G401.6 (cell line): Measurements from ENCODE around the gene TBX18.

Source experiments
- FAIRE-seq: peaks from 2 replicates; lab custom pipeline; 2012; peaks lifted over from hg19 to GRCh38; lab: Jason Lieb, UNC

The TBX18 gene

GRCh38 chr6:84764332-84765049 is at the start of gene TBX18:
Gene TBX18, minus strand, starts transcription at chr6:84764598. Its CDS starts 417 bp downstream, at chr6:84764181.
- FAIRE-seq, result no peak

GRCh38 chr6:84811351-84811750 is 47.0 kb upstream of the TBX18 start:
- no peak for FAIRE-seq

DNA sequence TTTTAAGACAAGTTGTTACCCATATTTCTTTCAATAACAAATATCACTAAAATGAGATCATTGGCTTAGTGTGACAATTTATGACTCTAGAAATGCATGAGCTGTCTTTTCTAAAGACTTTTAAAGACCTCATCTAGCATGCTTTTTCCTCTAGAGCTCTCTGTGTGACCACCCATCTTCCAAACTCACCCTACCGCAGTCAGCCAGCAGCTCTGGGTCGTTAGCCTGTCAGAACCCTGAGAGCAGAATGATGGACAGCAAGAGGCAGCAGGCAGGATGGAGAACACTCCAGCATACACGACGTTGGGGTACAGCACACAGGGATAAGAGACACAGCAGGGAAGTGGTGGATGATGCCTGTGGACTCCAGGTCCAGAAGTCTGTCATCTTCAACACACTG is 45.1 kb upstream of the TBX18 start:
- FAIRE-seq, result no peak

GRCh38 chr6:84808491-84809061 is 44.2 kb upstream of the TBX18 start:
- no peak for FAIRE-seq

- no peak for FAIRE-seq
Observed at GRCh38 chr6:84805145-84805544, 40.7 kb upstream of the TBX18 start.

DNA sequence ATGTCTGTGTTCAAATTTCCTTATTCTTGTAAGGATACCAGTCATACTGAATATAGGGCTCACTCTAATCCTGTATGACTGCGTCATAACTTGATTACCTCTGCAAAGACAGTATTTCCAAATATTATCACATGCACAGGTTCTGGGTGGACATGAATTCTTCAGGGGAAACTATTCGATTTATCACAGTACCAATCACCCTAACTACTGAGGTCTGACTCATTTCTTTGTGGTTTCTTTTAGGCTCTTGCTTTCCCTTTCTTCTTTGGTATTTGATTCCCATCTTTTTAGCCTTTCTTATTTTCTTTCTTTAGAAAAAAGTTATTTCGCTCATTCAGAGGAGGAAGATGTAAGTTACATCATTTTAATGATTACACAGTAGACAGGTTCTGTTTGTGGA is 40.3 kb upstream of the TBX18 start:
- no peak for FAIRE-seq

GRCh38 chr6:84801250-84801649 is 36.9 kb upstream of the TBX18 start:
- no peak for FAIRE-seq

DNA sequence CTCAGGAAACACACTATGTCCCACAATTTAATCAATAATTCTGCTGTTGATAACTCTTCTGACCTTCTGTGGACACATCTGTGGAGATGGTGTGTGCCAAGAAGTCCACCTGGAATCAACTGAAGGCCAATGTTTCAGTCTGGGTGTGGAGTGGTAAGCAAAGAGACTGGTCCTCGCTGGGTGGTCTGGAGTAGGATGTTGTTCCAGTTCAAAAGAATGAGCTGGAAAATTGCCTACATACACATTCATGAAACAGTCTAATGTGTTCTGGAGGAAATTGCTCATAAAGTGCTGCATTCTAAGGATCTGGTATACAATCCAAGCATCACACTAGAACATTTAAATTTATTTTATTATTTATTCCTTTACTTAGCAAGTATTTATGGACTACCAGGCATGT is 33.9 kb upstream of the TBX18 start:
- no peak for FAIRE-seq

DNA sequence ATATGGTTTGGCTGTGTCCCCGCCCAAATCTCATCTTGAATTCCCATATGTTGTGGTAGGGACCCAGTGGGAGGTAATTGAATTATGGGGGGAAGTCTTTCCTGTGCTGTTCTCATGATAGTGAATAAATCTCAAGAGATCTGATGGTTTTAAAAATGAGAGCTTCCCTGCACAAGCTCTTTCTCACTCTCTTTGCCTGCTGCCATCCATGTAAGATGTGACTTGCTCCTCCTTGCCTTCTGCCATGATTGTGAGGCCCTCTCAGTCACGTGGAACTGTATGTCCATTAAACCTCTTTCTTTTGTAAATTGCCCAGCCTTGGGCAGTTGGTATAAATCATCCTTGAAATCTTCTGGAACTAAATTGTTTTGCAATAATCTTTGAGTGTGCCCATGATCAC is 31.9 kb upstream of the TBX18 start:
- FAIRE-seq, result no peak

DNA sequence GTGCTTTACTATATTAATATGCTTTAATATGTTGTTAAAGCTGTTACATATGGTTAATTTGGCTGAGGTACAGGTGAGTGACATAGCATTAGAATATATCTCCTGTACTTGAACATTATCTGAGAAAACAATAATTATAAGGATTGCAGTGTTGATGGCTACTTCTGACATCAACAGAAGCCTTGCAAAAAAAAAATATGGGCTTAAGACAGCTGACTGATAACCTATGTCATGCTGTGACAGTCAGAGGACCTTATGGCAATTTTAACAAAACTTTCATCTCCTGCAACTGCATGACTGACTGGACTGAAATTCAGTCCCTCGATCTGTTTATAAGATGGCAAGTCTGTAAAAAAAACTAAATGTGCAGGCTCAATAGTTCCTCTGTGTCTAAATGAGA is 27.5 kb upstream of the TBX18 start:
- FAIRE-seq, result no peak

DNA sequence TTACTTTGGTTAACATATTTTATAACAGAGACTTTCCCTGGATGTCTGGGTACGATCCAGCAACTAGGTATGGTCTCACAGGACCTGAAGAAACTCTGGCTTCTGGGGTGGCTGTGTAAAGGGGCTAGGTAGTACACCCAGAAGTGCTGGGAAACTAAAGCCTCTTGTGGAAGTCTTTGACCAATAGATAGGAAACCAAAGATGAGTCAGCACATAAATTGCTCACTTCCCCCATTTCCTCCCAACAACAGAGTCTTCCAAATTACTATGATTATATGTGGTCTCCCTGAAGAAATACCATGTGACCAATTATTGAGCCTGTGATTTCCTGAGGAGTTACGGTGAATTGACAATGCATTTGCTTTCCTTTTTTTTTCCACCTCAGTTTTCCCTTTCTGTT is 26.8 kb upstream of the TBX18 start:
- FAIRE-seq, result no peak

DNA sequence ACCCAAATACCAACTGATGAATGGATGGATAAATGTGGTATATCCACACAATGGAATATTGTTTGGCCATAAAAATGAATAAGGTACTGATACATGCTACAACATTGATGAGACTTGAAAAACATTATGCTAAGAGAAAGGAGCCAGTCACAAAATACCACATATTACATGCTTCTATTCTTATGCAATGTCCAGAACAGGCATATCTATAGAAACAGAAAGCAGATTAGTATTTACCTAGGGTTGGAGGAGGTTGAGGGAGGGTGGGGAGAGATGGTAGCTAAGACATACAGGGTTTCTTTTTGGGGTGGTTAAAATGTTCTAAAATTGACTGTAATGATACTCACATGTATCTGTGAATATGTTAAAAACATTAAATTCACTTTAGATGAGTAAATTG is 24.8 kb upstream of the TBX18 start:
- no peak for FAIRE-seq

DNA sequence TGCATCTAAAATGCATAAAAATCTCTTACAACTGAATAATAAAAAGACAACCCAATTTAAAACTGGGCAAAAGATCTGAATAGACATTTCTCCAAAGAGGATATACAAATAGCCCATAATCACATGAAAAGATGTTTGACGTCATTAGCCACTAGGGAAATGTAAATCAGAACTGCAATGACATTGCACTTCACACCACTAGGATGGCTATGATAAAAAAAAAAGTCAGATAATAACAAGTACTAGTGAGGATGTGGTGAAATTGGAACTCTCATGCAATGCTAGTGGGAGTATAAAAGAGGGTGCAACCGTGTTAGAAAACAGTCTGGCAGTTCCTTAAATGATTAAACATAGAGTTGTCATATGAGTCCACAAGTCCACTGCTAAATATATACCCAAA is 24.3 kb upstream of the TBX18 start:
- FAIRE-seq, result no peak

DNA sequence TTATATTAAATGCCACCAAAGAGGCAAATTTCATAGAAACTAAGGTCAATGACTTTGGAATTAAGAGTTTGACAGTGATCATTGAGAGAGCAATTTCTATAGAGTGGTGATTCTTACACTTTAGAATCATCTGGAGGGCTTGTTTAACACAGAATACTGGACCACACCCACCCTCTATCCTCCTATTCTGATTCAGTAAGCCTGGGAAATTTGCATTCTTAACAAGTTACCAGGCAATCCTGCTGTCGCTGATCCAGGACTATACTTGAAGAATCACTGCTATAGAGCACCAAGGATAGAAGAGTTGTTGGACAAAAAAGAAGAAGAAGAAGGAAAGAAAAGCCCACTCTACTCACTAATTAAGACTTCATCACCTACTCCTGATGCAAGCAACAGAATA is 21.3 kb upstream of the TBX18 start:
- no peak for FAIRE-seq

DNA sequence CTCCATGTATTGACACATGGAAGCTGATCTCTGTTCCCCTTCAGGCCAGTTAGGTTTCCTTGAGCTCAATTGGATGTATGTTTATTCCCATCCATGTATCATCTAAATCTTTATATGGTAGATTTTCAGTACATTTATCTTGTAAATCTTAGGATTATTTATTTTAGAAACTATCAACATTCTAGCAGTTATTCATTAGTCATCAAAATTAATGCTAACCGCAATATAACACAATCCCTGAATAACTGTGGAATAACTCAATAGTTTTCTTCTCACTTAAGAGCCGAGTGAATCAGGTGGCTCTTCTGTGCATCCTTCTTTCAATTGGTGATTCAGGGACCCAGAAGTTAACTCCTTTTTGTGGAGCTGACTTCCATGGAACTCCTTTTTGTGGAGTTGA is 15.5 kb upstream of the TBX18 start:
- FAIRE-seq, result no peak

DNA sequence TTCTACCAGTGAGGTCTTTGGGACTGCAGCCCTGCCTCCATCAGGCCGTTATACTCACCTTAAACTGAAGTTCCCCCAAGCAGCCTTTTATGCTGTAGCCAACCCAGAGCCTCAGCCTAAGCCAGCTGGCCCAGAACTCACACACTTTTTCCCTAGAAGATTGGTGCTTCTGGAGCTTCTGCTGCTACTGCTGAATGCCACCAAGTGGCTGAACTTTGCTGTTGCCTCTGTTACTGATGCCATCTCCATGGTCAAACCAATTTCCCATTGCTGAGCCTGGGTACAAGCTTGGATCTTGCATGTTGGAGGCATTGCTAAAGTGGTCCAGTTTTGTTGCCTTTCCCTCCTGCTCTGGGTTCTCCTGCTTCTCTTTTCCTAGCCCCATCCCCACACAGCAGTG is 15.0 kb upstream of the TBX18 start:
- no peak for FAIRE-seq

DNA sequence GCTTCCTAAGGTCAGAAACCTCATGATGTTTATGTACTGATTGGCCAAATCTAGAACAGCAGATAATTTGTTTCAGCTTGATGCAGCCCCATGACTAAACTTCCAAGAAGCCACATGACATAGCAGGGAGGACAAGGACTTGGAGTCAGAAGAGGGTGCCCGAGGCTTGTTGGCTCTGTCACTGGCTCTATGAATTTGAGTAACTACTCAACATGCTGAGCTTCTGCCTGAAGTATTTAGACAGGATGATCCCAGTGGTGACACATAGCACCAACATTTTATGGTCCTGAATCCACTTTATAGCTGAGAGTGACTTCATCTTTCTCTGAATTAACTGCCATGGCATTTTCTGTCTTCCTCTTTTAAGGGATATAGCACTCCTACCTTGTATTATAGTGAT is 13.5 kb upstream of the TBX18 start:
- FAIRE-seq, result no peak

GRCh38 chr6:84776392-84776791 is 12.0 kb upstream of the TBX18 start:
- FAIRE-seq, result no peak

DNA sequence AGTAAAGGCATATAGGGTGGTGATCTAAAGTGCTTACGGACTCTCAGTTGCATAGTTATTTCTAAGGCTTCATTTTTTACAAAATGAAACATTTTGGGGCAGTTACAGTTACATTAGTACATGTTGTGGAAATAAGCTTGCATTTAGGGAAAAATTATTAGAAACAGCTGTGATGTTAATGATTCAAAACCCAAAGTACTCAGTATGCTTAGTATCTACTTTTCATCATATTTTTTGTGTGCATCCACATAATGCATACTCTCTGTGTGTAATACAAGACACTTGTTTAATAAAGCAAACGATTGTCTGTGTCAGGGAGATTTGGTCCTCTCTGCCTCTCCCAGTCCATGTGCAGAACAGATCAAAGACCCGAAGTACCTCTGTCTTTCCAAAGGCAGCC is 11.4 kb upstream of the TBX18 start:
- no peak for FAIRE-seq

GRCh38 chr6:84774985-84775284 is 10.5 kb upstream of the TBX18 start:
- FAIRE-seq, result no peak

GRCh38 chr6:84774157-84774984 is 10.0 kb upstream of the TBX18 start:
- FAIRE-seq, result no peak

- no peak for FAIRE-seq
Observed at GRCh38 chr6:84773431-84774156, 9.2 kb upstream of the TBX18 start.

DNA sequence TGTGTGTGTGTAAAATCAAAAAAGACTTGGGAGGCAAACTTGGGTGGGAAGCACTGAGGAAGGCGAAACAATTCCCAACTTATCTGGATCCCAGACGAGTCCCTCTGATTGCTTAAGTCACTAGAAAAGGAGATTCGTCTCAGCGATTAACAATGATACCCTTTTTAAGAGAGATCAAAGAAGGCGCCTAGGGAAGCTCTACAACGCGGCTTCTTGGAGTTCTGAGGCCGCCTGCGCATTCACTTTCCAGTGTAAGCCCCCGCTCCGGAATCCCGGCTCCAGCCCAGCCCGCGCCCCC is 8.7 kb upstream of the TBX18 start:
- no peak for FAIRE-seq
